ENCODE data around the gene NAP1L1.

- no peak for TF ChIP-seq CTCF (IDR thresholded peaks at IDR 0.05)
- no peak for TF ChIP-seq POLR2A (IDR thresholded peaks at IDR 0.05)
Measured at GRCh38 chr12:75990189-75990912, 94.1 kb downstream of the NAP1L1 start.
